A549 (cell line): ENCODE measurements around the gene USP3.

ENCODE experiments used
- CBX8 ChIP-seq: fragments of 200-600 bp; sonication (generic); IDR thresholded peaks from 2 replicates; pipeline ENCODE4 v1.6.1; 2016
- CHD4 ChIP-seq: fragments of 200-600 bp; sonication (generic); IDR thresholded peaks from 2 replicates; pipeline ENCODE4 v1.6.1; 2016; ENCODE audit warnings: antibody characterized with exemption, mild to moderate bottlenecking, borderline replicate concordance
- HOXB13 ChIP-seq: fragments of 250-450 bp; sonication (Bioruptor Pico); IDR thresholded peaks from 2 replicates; pipeline ENCODE4 v1.5.0; 2020; ENCODE audit warnings: low read depth, mild to moderate bottlenecking, moderate library complexity
- JUN ChIP-seq, 2 experiments: fragments of >200 bp; sonication (Bioruptor Twin); formaldehyde crosslinking; IDR thresholded peaks; 2 replicates in 1 of 2; 3 replicates in 1 of 2; pipeline ENCODE4 v1.6.1; 2016 to 2017
- POLR2A ChIP-seq: IDR thresholded peaks from 2 replicates; pipeline ENCODE4 v1.6.1; 2012; ENCODE audit warnings: mild to moderate bottlenecking, low read length
- RFX5 ChIP-seq: fragments of 450-650 bp; IDR thresholded peaks from 2 replicates; pipeline ENCODE4 v1.7.1; 2014; ENCODE audit warnings: antibody characterized with exemption, mild to moderate bottlenecking, moderate library complexity
- ZFP36 ChIP-seq: fragments of 450-650 bp; IDR thresholded peaks from 2 replicates; pipeline ENCODE4 v1.6.1; 2014; ENCODE audit warnings: borderline replicate concordance; ENCODE audit not compliant: partially characterized antibody
- ZNF302 ChIP-seq: fragments of 250-450 bp; sonication (Bioruptor Pico); IDR thresholded peaks from 2 replicates; pipeline ENCODE4 v1.9.0; 2021; ENCODE audit warnings: inconsistent platforms, mild to moderate bottlenecking, moderate library complexity
- TF ChIP-seq, protein P1 (sequence below): fragments of >200 bp; sonication (Bioruptor Twin); formaldehyde crosslinking; IDR thresholded peaks from 3 replicates; pipeline ENCODE4 v1.5.1; 2016
- TF ChIP-seq, protein P2 (sequence below): fragments of >200 bp; sonication (Bioruptor Twin); formaldehyde crosslinking; IDR thresholded peaks from 2 replicates; pipeline ENCODE4 v1.6.1; 2016
- TF ChIP-seq, protein P3 (sequence below): fragments of 200-600 bp; sonication (generic); IDR thresholded peaks from 2 replicates; pipeline ENCODE4 v1.6.1; 2016; ENCODE audit warnings: antibody characterized with exemption, mild to moderate bottlenecking, moderate library complexity
- TF ChIP-seq, protein P4 (sequence below): IDR thresholded peaks from 2 replicates; pipeline ENCODE4 v1.6.1; 2012
- TF ChIP-seq, protein P5 (sequence below): IDR thresholded peaks from 2 replicates; pipeline ENCODE4 v1.6.1; 2012

DNA sequence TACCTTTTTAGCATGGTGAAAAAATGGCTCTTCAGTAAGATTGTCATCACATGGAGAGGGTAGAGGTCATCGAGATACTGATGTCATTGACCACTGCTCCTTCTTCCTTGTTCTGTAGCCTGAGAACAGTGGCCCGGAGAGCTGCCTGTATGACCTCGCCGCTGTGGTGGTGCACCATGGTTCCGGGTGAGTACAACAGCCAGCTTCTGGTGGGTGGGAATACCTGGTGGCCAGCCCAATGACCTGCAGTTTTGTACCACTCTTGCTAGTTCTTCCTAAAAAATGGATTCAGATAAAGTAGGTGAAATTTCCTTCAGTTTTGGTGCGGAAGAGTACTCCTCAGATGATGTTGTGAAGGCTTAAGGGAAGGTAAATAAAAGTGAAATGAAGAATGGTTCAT lies 84.4 kb downstream of the USP3 start:
- TF ChIP-seq, protein P1, sequence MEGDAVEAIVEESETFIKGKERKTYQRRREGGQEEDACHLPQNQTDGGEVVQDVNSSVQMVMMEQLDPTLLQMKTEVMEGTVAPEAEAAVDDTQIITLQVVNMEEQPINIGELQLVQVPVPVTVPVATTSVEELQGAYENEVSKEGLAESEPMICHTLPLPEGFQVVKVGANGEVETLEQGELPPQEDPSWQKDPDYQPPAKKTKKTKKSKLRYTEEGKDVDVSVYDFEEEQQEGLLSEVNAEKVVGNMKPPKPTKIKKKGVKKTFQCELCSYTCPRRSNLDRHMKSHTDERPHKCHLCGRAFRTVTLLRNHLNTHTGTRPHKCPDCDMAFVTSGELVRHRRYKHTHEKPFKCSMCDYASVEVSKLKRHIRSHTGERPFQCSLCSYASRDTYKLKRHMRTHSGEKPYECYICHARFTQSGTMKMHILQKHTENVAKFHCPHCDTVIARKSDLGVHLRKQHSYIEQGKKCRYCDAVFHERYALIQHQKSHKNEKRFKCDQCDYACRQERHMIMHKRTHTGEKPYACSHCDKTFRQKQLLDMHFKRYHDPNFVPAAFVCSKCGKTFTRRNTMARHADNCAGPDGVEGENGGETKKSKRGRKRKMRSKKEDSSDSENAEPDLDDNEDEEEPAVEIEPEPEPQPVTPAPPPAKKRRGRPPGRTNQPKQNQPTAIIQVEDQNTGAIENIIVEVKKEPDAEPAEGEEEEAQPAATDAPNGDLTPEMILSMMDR = no peak
- no peak for TF ChIP-seq ZFP36
- no peak for TF ChIP-seq CBX8
- TF ChIP-seq POLR2A = no peak
- TF ChIP-seq, protein P2, sequence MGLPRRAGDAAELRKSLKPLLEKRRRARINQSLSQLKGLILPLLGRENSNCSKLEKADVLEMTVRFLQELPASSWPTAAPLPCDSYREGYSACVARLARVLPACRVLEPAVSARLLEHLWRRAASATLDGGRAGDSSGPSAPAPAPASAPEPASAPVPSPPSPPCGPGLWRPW = no peak
- TF ChIP-seq, protein P3, sequence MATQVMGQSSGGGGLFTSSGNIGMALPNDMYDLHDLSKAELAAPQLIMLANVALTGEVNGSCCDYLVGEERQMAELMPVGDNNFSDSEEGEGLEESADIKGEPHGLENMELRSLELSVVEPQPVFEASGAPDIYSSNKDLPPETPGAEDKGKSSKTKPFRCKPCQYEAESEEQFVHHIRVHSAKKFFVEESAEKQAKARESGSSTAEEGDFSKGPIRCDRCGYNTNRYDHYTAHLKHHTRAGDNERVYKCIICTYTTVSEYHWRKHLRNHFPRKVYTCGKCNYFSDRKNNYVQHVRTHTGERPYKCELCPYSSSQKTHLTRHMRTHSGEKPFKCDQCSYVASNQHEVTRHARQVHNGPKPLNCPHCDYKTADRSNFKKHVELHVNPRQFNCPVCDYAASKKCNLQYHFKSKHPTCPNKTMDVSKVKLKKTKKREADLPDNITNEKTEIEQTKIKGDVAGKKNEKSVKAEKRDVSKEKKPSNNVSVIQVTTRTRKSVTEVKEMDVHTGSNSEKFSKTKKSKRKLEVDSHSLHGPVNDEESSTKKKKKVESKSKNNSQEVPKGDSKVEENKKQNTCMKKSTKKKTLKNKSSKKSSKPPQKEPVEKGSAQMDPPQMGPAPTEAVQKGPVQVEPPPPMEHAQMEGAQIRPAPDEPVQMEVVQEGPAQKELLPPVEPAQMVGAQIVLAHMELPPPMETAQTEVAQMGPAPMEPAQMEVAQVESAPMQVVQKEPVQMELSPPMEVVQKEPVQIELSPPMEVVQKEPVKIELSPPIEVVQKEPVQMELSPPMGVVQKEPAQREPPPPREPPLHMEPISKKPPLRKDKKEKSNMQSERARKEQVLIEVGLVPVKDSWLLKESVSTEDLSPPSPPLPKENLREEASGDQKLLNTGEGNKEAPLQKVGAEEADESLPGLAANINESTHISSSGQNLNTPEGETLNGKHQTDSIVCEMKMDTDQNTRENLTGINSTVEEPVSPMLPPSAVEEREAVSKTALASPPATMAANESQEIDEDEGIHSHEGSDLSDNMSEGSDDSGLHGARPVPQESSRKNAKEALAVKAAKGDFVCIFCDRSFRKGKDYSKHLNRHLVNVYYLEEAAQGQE = no peak
- no peak for TF ChIP-seq ZNF302 (CRISPR knock-in tag)
- TF ChIP-seq, protein P4, sequence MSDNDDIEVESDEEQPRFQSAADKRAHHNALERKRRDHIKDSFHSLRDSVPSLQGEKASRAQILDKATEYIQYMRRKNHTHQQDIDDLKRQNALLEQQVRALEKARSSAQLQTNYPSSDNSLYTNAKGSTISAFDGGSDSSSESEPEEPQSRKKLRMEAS = no peak
- no peak for TF ChIP-seq RFX5
- TF ChIP-seq CHD4 = no peak
- TF ChIP-seq, protein P5, sequence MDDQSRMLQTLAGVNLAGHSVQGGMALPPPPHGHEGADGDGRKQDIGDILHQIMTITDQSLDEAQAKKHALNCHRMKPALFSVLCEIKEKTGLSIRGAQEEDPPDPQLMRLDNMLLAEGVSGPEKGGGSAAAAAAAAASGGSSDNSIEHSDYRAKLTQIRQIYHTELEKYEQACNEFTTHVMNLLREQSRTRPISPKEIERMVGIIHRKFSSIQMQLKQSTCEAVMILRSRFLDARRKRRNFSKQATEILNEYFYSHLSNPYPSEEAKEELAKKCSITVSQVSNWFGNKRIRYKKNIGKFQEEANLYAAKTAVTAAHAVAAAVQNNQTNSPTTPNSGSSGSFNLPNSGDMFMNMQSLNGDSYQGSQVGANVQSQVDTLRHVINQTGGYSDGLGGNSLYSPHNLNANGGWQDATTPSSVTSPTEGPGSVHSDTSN = no peak
- TF ChIP-seq HOXB13 (CRISPR knock-in tag) = no peak
- TF ChIP-seq JUN (IDR thresholded peaks at IDR 0.05) = no peak
